KMS-11 (cell line): Measurements from ENCODE around the gene AUTS2.

Experiments
- H2AFZ ChIP-seq: fragments of 200-600 bp; sonication (generic); 2 replicates; pipeline ENCODE4 v1.6.1; 2016; ENCODE audit warnings: antibody characterized with exemption, mixed run types, low read depth
- H3K27ac ChIP-seq: fragments of 200-600 bp; sonication (generic); 2 replicates; pipeline ENCODE4 v1.6.1; 2016; ENCODE audit warnings: mild to moderate bottlenecking, mixed run types
- H3K27me3 ChIP-seq: fragments of 200-600 bp; sonication (generic); 2 replicates; pipeline ENCODE4 v1.6.1; 2017; ENCODE audit warnings: mild to moderate bottlenecking, low read depth, mixed run types, moderate library complexity; ENCODE audit not compliant: insufficient read depth
- H3K36me3 ChIP-seq: fragments of 200-600 bp; sonication (generic); 2 replicates; pipeline ENCODE4 v1.6.1; 2017; ENCODE audit warnings: mild to moderate bottlenecking, mixed run types; ENCODE audit not compliant: insufficient read depth
- H3K4me1 ChIP-seq: fragments of 200-600 bp; sonication (generic); 2 replicates; pipeline ENCODE4 v1.6.1; 2016; ENCODE audit warnings: mild to moderate bottlenecking, low read depth, mixed run types; ENCODE audit not compliant: poor library complexity, severe bottlenecking
- H3K4me2 ChIP-seq: fragments of 200-600 bp; sonication (generic); 2 replicates; pipeline ENCODE4 v1.7.0; 2016; ENCODE audit warnings: mild to moderate bottlenecking, mixed run types
- H3K4me3 ChIP-seq: fragments of 200-600 bp; sonication (generic); IDR thresholded peaks from 2 replicates; pipeline ENCODE4 v1.6.1; 2017; ENCODE audit warnings: low read depth, low read length, mixed read lengths; ENCODE audit not compliant: insufficient read depth
- H3K79me2 ChIP-seq: fragments of 200-600 bp; sonication (generic); 2 replicates; pipeline ENCODE4 v1.6.1; 2016; ENCODE audit warnings: low read depth, mixed run types; ENCODE audit not compliant: insufficient read depth
- H3K9ac ChIP-seq: fragments of 200-600 bp; sonication (generic); 2 replicates; pipeline ENCODE4 v1.6.1; 2016; ENCODE audit warnings: mild to moderate bottlenecking, mixed run types
- H4K20me1 ChIP-seq: fragments of 200-600 bp; sonication (generic); 2 replicates; pipeline ENCODE4 v1.6.1; 2016; ENCODE audit warnings: mild to moderate bottlenecking, mixed run types; ENCODE audit not compliant: insufficient read depth
- TF ChIP-seq, protein P1 (sequence below): fragments of 200-600 bp; sonication (generic); conservative IDR thresholded peaks from 2 replicates; pipeline ENCODE4 v1.6.1; 2017; ENCODE audit warnings: low read depth, mild to moderate bottlenecking, antibody characterized with exemption, low read length, moderate library complexity, mixed read lengths

The AUTS2 gene

DNA sequence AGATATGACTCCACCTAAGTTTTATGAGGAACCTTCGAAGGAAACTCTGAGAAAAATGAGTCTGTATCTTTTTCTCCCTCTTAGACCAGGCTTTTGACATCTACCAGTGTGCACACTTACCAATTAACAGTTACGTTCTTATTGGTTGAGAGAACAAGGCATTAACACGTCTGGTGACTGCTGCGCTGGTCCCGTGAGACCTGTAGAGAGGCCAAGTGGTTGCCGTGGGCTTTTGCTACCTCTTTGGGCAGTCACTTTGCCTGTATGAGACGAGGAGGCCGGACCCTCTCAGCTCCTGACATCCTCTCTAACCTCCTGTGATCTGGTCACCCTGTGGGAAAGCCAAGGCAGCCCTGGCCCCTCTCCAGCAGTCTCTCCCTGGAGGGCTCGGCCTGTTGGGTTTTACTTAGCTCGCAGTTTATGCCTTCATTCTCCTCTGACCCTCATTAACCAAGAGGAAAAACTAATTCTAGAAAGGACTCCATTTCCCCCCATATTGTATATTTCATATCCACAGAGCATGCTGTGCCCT, 1019.8 kb downstream of the AUTS2 start:
- Histone ChIP-seq H3K9ac (no peak overlapping the region), H2AFZ (no peak overlapping the region), H3K27me3 (no peaks in the 10 kb centered on the region), H3K4me2 (no peak overlapping the region), H3K4me1 (no peaks in the 10 kb centered on the region), H4K20me1 (no peaks in the 10 kb centered on the region), H3K79me2 (no peaks in the 10 kb centered on the region), H3K27ac (no peak overlapping the region), H3K4me3 (no peak overlapping the region), H3K36me3 (no peaks in the 10 kb centered on the region)
- TF ChIP-seq, protein P1, sequence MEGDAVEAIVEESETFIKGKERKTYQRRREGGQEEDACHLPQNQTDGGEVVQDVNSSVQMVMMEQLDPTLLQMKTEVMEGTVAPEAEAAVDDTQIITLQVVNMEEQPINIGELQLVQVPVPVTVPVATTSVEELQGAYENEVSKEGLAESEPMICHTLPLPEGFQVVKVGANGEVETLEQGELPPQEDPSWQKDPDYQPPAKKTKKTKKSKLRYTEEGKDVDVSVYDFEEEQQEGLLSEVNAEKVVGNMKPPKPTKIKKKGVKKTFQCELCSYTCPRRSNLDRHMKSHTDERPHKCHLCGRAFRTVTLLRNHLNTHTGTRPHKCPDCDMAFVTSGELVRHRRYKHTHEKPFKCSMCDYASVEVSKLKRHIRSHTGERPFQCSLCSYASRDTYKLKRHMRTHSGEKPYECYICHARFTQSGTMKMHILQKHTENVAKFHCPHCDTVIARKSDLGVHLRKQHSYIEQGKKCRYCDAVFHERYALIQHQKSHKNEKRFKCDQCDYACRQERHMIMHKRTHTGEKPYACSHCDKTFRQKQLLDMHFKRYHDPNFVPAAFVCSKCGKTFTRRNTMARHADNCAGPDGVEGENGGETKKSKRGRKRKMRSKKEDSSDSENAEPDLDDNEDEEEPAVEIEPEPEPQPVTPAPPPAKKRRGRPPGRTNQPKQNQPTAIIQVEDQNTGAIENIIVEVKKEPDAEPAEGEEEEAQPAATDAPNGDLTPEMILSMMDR, result no peak

DNA sequence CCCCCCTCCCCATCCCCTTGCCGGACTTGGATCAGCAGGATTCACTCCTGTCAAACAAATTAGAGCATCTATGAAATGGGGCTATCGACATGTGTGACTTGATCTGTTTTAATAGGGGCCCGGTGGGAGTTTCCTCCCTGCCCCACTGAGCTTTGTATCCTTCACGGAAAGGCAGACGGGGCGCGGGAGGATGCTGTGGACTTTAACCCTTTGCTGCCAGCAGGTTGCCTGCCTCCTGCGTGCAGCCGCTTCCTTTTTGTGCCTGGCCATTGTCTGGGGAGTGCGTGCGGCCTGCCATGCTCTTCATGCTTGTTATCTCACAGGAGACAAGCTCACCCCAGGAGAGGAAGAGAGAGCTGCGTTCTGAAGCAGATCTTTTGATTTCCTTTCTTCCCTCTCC, 1020.9 kb downstream of the AUTS2 start:
- no peak overlapping the region for H3K4me3 ChIP-seq
- H3K4me1 ChIP-seq, result no peaks in the 10 kb centered on the region

DNA sequence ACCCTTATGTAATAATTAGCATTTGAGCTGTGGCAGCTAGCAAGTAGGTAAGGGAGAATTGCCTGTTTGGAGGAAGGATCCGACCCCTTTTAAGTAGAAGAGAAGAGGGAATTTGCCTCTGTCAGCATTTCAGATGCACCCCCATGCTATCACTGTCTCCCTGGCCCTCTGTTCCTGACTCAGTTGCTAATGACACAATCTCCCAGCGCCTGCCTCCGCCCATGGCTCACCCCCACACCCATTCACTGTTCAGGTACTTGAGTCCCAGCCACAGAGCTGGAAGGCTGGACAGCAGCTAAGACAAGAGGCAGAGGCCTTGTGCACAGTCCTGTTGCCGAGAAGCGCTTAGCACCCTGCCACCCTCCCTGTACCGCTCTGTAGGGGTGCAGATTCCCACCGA, 1021.4 kb downstream of the AUTS2 start:
- H3K27me3 ChIP-seq, result no peaks in the 10 kb centered on the region
- no peaks in the 10 kb centered on the region for H3K36me3 ChIP-seq
- H3K27ac ChIP-seq, result no peak overlapping the region
- no peak overlapping the region for H3K4me3 ChIP-seq
- H3K4me1 ChIP-seq, result no peaks in the 10 kb centered on the region
- no peaks in the 10 kb centered on the region for H3K79me2 ChIP-seq
- no peak overlapping the region for H3K9ac ChIP-seq
- H4K20me1 ChIP-seq, result no peaks in the 10 kb centered on the region
- H3K4me2 ChIP-seq, result no peak overlapping the region
- TF ChIP-seq, protein P1, result no peak
- no peak overlapping the region for H2AFZ ChIP-seq

More for the DNA sequence above, 1020.9 kb downstream of the AUTS2 start:
- Histone ChIP-seq H3K27ac (no peak overlapping the region), H3K79me2 (no peaks in the 10 kb centered on the region), H3K9ac (no peak overlapping the region), H3K36me3 (no peaks in the 10 kb centered on the region), H3K27me3 (no peaks in the 10 kb centered on the region), H4K20me1 (no peaks in the 10 kb centered on the region), H3K4me2 (no peak overlapping the region), H2AFZ (no peak overlapping the region)
- TF ChIP-seq, protein P1, result no peak

DNA sequence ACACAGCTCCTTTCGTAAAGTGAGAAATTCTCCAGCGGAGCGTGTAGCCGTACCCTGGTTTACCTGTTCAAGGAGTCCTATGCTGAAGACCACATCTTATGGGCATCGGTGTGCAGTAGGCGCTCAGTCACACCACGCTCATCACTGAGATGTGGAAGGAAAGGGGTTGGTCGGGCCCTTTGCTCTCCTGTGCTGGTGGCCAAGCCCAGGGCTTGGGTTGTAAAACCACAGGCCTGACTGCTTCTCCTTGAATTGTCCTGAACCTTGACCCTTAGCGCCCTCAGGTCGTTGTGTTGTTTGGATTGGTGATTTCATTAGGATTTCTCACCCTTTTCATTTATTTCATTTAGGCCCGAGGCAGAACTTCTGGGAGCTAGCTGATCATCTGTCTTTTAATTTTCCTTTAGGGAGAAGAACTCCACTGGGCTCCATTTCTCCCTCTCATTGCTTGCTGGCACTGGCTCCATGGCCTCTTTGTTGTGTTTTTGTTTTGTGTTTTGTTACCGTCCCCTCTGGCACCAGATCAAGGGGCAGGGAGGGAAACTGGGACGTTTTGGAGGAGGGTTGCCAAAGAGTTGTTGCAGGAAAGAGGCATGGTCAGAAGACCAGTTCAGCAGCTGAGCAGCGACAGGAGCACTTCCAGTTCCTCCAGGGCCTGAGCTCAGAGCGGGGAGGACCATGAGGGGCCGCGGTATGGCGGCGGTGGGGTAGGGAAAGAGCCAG, 1022.2 kb downstream of the AUTS2 start:
- no peaks in the 10 kb centered on the region for H3K4me1 ChIP-seq
- no peak overlapping the region for H3K4me3 ChIP-seq
- no peak overlapping the region for H3K4me2 ChIP-seq
- no peak overlapping the region for H3K27ac ChIP-seq
- H3K36me3 ChIP-seq, result no peaks in the 10 kb centered on the region
- no peaks in the 10 kb centered on the region for H3K27me3 ChIP-seq
- H2AFZ ChIP-seq, result no peak overlapping the region
- no peaks in the 10 kb centered on the region for H3K79me2 ChIP-seq
- TF ChIP-seq, protein P1, result no peak
- no peak overlapping the region for H3K9ac ChIP-seq
- H4K20me1 ChIP-seq, result no peaks in the 10 kb centered on the region
